Measurements from ENCODE around the gene CTNNAL1. TPM values are rescaled to one million over a fixed set of nuclear protein-coding genes. Genes with fewer than 3 reads are reported as not detected.

The CTNNAL1 gene
- total and polyA plus RNA-seq, 9 of the 15 experiments (the other 6 are each of a cell fraction or from before 2014, with no cell fraction given), result 23.2 to 78.0 (median 46.7) TPM

- no peak overlapping the region for H3K4me3 ChIP-seq
- 96% methylated on average over 2 of the region's 2 CpGs for WGBS (ENCODE audit: insufficient coverage, low coverage, missing lambda C conversion rate)
- no peaks in the 10 kb centered on the region for H3K4me1 ChIP-seq (replicated peaks in 1 of 2; ENCODE audit: control insufficient read depth in 2 of 2, insufficient read depth in 2 of 2, low read length in 2 of 2)
- ATAC-seq, result no peak
- no peaks in the 10 kb centered on the region for H4K20me1 ChIP-seq (replicated peaks; ENCODE audit: control insufficient read depth, insufficient read depth, low read length)
- POLR2A ChIA-PET, result no interaction called here
- FAIRE-seq, result no peak
- H3K9me3 ChIP-seq (replicated peaks; ENCODE audit: control insufficient read depth, insufficient read depth, low read depth, low read length), result no peaks in the 10 kb centered on the region
- no peak overlapping the region for H3K9ac ChIP-seq (ENCODE audit: insufficient read depth in 1 of 2, low read depth in 2 of 2, low read length in 2 of 2)
- intact Hi-C loops (cut with micrococcal nuclease), result no loop called here
- no peak overlapping the region for H3K27ac ChIP-seq (ENCODE audit: extremely low read depth, low read depth, low read length)
- H3K9me1 ChIP-seq (ENCODE audit: control insufficient read depth, insufficient read depth, low read length), result no peaks in the 10 kb centered on the region
- H3K27me3 ChIP-seq (ENCODE audit: control insufficient read depth in 2 of 2, insufficient read depth in 2 of 2, low read length in 2 of 2), result no peaks in the 10 kb centered on the region
- DNase-seq (ENCODE audit: extremely low read depth in 1 of 4, low spot score in 3 of 4), result no peak
- H3K79me2 ChIP-seq (ENCODE audit: control insufficient read depth, insufficient read depth, low read length), result no peaks in the 10 kb centered on the region
- H3K36me3 ChIP-seq (ENCODE audit: control insufficient read depth, insufficient read depth, low read length), result peaks cover 79% of the 10 kb centered on the region
- TF ChIP-seq ZNF224 (CRISPR knock-in tag; IDR thresholded peaks at IDR 0.05), result no peak
- TF ChIP-seq BCLAF1 (IDR thresholded peaks at IDR 0.05; ENCODE audit: borderline replicate concordance in 1 of 2, control insufficient read depth in 1 of 2, low read depth in 2 of 2, low read length in 1 of 2), result no peak
- TF ChIP-seq SIN3B (IDR thresholded peaks at IDR 0.05; ENCODE audit: low read depth), result no peak
- TF ChIP-seq ZNF277 (CRISPR knock-in tag; IDR thresholded peaks at IDR 0.05; ENCODE audit: borderline replicate concordance), result no peak
- TF ChIP-seq ZC3H8 (IDR thresholded peaks at IDR 0.05), result no peak
- no peak for TF ChIP-seq EGR1 (conservative IDR thresholded peaks at IDR 0.05)
- no peak for TF ChIP-seq XRCC3 (IDR thresholded peaks at IDR 0.05)
- no peak for TF ChIP-seq KLF16 (IDR thresholded peaks at IDR 0.05)
- no peak for TF ChIP-seq EWSR1 (IDR thresholded peaks at IDR 0.05; ENCODE audit: borderline replicate concordance, low read depth, partially characterized antibody)
- no peak for TF ChIP-seq ZNF445 (CRISPR knock-in tag; IDR thresholded peaks at IDR 0.05; ENCODE audit: low read depth)
- TF ChIP-seq SMARCA4 (IDR thresholded peaks at IDR 0.05), result no peak
- TF ChIP-seq ZBTB49 (CRISPR knock-in tag; IDR thresholded peaks at IDR 0.05; ENCODE audit: borderline replicate concordance), result no peak
- no peak for TF ChIP-seq NFYB (IDR thresholded peaks at IDR 0.05; ENCODE audit: extremely low read depth, insufficient read length)
- no peak for TF ChIP-seq ZNF23 (CRISPR knock-in tag; IDR thresholded peaks at IDR 0.05)
- TF ChIP-seq ZNF764 (CRISPR knock-in tag; IDR thresholded peaks at IDR 0.05; ENCODE audit: low read depth), result no peak
- TF ChIP-seq GATA2 (CRISPR knock-in tag; IDR thresholded peaks at IDR 0.05), result no peak
- TF ChIP-seq SIX5 (IDR thresholded peaks at IDR 0.05; ENCODE audit: borderline replicate concordance in 1 of 2, insufficient read depth in 1 of 2, low read depth in 1 of 2, low read length in 2 of 2), result no peak
- TF ChIP-seq ZZZ3 (IDR thresholded peaks at IDR 0.05), result no peak
- no peak overlapping the region for H3K4me2 ChIP-seq (ENCODE audit: insufficient read depth, low read length)
- H2AFZ ChIP-seq (ENCODE audit: low read depth, low read length), result no peak overlapping the region
- BruUV-seq (replicated peaks), result no TSS peak
- in situ Hi-C loops (cut with MboI), result no loop called here
- CTCF ChIA-PET (ENCODE audit: low intra/inter-chr PET ratio), result no interaction called here
Measured at GRCh38 chr9:108910914-108911313, 102.4 kb downstream of the CTNNAL1 start.
